Liver (tissue), 3 donors: ENCODE measurements around the gene SRGAP3.

ENCODE experiments used
- CTCF ChIP-seq: fragments of 150-350 bp; IDR thresholded peaks from 2 replicates; pipeline ENCODE4 v1.5.1; 2017; ENCODE audit warnings: improper control_type of control experiment, low read depth, low read length; ENCODE audit not compliant: missing input control
- FOXA1 ChIP-seq: IDR thresholded peaks from 2 replicates; pipeline ENCODE4 v1.6.1; 2016; ENCODE audit warnings: antibody characterized with exemption
- JUND ChIP-seq, 2 donors: IDR thresholded peaks; 2 replicates each; pipeline ENCODE4 v1.6.1; 2016; ENCODE audit warnings: antibody characterized with exemption in 2 of 2
- RAD21 ChIP-seq, 2 donors: IDR thresholded peaks; 2 replicates each; pipeline ENCODE4 v1.6.1; 2016; ENCODE audit warnings: antibody characterized with exemption in 2 of 2, mild to moderate bottlenecking in 2 of 2
- TAF1 ChIP-seq: conservative IDR thresholded peaks from 2 replicates; pipeline ENCODE4 v1.6.1; 2016; ENCODE audit warnings: antibody characterized with exemption, mild to moderate bottlenecking
- donor health status: healthy.
- donor health status: healthy.

GRCh38 chr3:9298236-9298635 is 48.8 kb upstream of the SRGAP3 start:
- TF ChIP-seq RAD21 (IDR thresholded peaks at IDR 0.05) (no peak), CTCF (no peak), TAF1 (no peak), FOXA1 (no peak), JUND (IDR thresholded peaks at IDR 0.05) (no peak)
